ENCODE measurements around the gene NPC1.

DNA sequence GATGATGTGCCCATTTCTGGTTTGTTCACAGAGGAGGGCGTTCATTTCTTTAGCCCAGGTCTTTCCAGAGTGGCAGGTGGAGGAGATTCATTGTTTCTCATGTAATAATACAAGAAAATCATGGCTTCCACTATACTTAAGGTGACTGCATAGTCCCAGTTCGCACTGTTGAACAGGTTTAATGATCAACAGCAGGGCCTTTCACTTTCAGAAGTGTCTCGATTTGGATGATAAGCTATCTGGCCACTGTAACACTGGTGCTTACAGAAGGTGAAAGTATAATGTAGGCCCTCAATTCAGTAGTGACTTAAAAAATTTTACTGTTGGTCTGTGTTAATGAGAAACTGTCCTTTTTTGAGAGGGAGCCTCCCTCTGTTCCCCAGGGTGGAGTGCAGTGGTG is 81.6 kb downstream of the NPC1 start:
- TF ChIP-seq, protein P1, sequence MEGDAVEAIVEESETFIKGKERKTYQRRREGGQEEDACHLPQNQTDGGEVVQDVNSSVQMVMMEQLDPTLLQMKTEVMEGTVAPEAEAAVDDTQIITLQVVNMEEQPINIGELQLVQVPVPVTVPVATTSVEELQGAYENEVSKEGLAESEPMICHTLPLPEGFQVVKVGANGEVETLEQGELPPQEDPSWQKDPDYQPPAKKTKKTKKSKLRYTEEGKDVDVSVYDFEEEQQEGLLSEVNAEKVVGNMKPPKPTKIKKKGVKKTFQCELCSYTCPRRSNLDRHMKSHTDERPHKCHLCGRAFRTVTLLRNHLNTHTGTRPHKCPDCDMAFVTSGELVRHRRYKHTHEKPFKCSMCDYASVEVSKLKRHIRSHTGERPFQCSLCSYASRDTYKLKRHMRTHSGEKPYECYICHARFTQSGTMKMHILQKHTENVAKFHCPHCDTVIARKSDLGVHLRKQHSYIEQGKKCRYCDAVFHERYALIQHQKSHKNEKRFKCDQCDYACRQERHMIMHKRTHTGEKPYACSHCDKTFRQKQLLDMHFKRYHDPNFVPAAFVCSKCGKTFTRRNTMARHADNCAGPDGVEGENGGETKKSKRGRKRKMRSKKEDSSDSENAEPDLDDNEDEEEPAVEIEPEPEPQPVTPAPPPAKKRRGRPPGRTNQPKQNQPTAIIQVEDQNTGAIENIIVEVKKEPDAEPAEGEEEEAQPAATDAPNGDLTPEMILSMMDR (IDR thresholded peaks at IDR 0.05; ENCODE audit: insufficient read depth, low read depth, low read length), result no peak
- TF ChIP-seq EZH2 (IDR thresholded peaks at IDR 0.05; ENCODE audit: insufficient read depth, low read length), result no peak

Data from astrocyte (in vitro differentiated cells and primary cell).